GM10266 (cell line): ENCODE results near the gene IRF2BP1.

Source experiments
- DNase-seq: peaks from one replicate; pipeline ENCODE4 v3.0.0; 2012; ENCODE audit errors: extremely low spot score
- TF ChIP-seq, protein P1 (sequence below): IDR thresholded peaks from 2 replicates; pipeline ENCODE4 v1.5.1; 2012; ENCODE audit warnings: mild to moderate bottlenecking, low read depth; ENCODE audit not compliant: control insufficient read depth, insufficient read depth; ENCODE audit errors: missing control alignments

IRF2BP1 gene

DNA sequence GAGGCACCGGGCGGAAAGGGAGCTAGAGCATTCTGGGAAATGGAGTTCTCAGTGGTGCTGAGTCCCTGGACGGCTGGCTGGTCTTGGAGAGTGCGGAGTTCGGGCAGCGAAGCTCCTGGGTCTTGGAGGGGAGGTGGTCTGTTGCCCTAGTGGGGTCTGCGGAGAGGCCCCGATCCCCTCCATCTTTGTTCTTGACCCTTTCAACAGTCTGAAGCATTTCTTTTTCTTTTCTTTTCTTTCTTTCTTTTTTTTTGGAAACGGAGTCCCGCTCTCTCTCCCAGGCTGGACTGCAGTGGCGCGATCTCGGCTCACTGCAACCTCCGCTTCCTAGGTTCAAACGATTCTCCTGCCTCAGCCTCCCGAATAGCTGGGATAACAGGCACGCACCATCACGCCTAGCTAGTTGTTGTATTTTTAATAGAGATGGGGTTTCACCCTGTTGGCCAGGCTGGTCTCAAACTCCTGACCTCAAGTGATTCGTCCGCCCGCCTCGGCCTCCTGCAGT, 22.6 kb downstream of the IRF2BP1 start:
- DNase-seq = no peak
- TF ChIP-seq, protein P1, sequence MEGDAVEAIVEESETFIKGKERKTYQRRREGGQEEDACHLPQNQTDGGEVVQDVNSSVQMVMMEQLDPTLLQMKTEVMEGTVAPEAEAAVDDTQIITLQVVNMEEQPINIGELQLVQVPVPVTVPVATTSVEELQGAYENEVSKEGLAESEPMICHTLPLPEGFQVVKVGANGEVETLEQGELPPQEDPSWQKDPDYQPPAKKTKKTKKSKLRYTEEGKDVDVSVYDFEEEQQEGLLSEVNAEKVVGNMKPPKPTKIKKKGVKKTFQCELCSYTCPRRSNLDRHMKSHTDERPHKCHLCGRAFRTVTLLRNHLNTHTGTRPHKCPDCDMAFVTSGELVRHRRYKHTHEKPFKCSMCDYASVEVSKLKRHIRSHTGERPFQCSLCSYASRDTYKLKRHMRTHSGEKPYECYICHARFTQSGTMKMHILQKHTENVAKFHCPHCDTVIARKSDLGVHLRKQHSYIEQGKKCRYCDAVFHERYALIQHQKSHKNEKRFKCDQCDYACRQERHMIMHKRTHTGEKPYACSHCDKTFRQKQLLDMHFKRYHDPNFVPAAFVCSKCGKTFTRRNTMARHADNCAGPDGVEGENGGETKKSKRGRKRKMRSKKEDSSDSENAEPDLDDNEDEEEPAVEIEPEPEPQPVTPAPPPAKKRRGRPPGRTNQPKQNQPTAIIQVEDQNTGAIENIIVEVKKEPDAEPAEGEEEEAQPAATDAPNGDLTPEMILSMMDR = no peak

DNA sequence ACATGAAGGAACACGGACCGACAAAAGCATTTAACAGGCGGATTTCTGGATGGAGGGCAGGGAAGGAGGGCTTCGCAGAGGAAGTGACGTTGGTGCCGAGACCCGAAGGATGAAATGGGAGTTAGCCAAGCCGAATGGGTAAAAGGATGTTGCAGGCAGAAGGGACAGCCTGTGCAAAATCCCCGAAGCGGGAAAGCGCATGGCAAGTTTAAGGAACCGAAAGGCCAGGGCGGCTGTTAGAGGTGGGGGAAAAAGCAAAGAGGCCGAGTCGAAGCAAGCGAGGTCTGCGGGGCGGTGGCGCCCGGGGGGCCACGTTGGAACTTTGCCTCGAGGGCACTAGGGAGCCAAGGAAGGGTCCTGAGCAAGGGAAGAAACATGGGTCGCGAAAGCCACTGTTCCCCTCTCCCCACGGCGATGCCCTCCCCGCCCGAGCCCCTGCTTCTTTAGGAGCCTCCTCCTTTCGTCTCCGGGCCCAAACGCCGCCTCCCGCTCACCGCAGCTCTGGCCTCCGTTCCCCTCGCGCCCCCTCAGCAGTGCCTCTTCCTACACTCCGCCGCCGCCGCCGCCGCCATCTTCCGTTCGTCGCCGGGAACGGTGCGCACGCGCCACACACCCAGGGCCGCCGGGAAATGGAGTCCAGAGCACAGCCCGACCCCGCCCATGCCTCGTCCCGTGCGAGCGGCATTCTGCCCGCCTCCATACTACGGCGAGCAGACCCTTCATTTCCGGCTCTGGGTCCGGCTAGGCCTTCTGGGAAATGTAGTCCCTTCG, 23.2 kb downstream of the IRF2BP1 start, which contains the start of gene SYMPK:
Gene SYMPK, minus strand, starts transcription at position 584 of the 771 bp plus-strand sequence. CDS start 8,652 bp downstream, outside the sequence.
- TF ChIP-seq, protein P1 = no peak
- peak; percentile 99 for DNase-seq

DNA sequence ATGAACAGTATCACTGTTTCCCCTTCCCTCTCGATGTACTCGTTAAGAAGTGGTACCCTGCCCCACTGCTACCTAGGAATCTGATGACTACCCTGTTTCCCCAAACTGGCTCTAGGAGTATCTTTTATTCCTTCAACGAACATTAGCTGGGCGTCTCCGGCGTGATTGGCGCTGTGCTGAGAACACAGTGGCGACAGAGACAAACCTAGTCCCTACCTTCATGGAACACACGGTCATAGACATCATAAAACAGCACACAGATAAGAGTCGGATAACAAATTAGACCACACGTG, 23.7 kb downstream of the IRF2BP1 start:
- DNase-seq = no peak
- TF ChIP-seq, protein P1 = no peak

DNA sequence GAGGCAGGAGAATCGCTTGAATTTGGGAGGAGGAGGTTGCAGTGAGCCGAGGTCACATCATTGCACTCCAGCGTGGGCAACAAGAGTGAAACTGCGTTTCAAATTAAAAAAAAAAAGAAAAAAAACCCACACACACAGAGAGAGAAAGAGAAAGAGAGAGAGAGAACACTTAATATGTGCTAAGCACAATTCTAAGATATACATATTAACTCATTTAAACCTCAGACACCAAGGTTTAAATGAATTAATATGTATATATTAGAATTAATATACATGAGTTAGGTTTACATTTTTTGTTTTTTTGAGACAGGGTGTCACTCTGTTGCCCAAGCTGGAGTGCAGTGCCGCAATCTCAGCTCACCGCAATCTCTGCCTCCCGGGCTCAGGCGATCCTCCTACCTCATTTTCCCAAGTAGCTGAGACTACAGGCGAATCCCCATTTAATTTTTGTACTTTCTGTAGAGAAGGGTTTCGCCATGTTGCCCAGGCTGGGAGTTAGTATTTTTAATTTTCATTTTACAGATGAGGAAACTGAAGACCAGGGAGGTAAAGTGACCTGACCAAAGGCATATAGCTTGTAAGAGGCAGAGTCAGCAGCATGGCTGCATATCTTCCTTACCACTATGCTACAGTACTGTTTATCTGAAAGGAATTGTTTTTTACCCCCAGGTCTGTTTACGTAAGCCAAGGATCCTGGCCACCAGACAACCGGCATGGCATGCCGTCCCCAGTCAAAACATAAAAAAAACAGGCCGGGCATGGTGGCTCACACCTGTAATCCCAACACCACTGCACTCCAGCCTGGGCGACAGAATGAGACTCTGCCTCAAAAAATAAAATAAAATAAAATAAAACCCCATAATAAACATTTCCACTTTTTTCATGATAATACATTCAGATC, 25.3 kb downstream of the IRF2BP1 start:
- DNase-seq = no peak
- TF ChIP-seq, protein P1 = no peak

DNA sequence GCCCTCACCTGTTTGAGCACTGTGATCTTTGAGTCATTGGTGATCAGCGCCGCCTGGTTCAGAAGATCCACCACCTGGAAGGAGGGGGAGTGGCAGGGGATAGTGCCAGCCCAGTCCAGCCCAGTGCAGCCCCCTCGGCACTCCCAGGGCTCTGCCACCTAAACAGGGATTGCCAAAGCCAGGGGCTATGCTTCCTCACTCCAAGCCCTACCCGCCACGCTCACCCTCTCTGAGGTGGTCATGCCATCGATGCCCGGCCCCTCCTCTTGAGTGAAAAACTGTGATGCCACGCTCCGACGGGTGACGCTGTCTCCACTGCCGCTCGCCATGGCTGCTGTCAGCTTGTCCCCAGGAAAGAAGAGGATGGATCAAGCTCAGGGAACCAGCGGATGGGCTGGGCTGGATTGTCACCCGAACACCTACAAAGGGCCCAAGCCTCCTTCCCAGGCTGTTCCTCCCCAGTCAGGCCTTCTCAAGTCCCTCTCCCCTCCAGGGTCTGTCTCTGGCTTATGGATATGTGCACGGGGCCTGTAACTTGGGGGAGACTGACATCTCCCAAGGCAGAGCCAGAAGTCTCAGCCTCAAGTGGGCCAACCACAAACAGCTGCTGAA, 31.7 kb downstream of the IRF2BP1 start:
- no peak for DNase-seq
- TF ChIP-seq, protein P1 = no peak

DNA sequence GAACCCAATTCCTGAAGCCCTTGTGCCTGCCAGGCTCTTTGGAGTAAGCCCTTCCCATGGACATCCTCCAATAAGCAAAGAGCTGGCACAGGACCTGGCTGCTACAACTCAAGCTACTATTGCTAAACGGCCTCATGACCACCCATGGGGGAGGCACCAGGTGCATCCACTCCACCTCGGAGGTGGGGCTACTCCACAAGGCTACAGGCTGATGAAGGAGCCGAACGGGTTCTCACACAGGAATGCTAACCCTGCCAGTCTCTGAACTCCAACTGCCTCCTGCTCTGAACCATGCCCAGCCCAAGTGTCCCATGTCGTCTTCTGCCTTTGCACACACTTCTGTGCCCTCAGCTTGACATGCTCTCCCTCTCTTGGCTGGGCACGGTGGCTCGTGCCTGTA, 33.0 kb downstream of the IRF2BP1 start:
- TF ChIP-seq, protein P1 = no peak
- DNase-seq = no peak
